Measurements from ENCODE around the gene FBRS. TPM values are rescaled to one million over a fixed set of nuclear protein-coding genes. Genes with fewer than 3 reads are reported as not detected.

FBRS gene
- total RNA-seq (18.5 and 22.9 TPM in 2 replicates), polyA plus RNA-seq (22.1 and 25.5 TPM in 2 replicates)

DNA sequence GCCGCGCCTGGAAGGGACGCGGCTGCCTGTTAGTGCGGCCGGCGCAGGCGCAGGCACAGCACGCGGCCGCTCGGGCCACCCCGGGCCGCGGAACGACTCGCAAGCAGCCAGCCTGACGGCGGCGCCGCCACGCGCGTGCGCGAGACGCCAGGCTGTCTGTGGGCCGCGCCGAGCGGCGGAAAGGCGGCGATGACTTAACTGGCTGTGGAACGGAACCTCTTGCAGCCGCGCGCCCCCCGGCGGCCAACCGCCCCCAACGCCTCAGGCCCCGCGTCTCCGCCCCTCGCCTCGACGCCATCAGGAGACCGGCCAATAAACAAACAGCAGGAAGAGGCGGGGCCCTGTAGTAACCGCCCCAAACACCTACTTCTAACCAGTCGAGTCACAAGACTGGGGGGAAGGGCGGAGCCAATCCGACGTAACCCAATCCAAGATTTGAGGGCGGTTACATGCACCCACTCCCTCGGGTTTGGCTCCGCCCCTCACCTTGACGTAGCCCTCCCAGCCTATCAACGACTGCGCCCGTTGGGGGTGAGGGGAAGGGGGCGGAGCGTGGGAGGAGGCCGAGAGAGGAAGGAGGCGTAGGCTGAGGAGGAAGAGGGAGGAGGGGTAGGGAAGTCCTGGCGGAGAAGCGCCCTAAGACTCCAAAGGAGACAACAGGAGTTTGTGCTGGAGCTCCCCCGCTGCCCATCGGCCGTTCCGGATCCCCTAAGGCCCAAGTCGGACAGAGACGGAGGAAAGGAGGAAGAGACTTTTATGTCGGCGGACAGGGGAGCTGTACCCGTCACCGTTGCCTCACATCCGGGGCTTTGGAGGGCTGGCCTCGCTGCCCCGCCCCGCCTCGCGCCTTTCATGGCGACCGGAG lies at the start of gene FBRS:
TSS of gene FBRS (plus strand) at position 566 of the 865 bp plus-strand sequence. CDS start 1,088 bp downstream, outside the sequence.
- Histone ChIP-seq H3K27ac (peak within 1 kb of the TSS; percentile 95), H3K9me3 (ENCODE audit: low read depth) (no peaks in the 10 kb centered on the region), H2AFZ (peak within 1 kb of the TSS; percentile 8), H3K4me2 (peak within 1 kb of the TSS; percentile 82), H3K79me2 (peaks cover 36% of the 10 kb centered on the region), H3K4me1 (ENCODE audit: insufficient read depth) (peaks cover 25% of the 10 kb centered on the region), H3K36me3 (replicated peaks; ENCODE audit: insufficient read depth, low read depth) (no peaks in the 10 kb centered on the region), H3K4me3 (peak within 1 kb of the TSS; percentile 20), H3K27me3 (no peaks in the 10 kb centered on the region), H4K20me1 (ENCODE audit: insufficient read depth, poor library complexity, severe bottlenecking) (peaks cover 33% of the 10 kb centered on the region), H3K9me2 (replicated peaks; ENCODE audit: insufficient read depth) (no peaks in the 10 kb centered on the region)
- TF ChIP-seq CTCF (IDR thresholded peaks at IDR 0.05; ENCODE audit: poor library complexity) (peak; percentile 93), EZH2 (IDR thresholded peaks at IDR 0.05; ENCODE audit: borderline replicate concordance) (no peak), EZH2phosphoT487 (IDR thresholded peaks at IDR 0.05; ENCODE audit: low read depth, severe bottlenecking, unreplicated experiment) (no peak)
- peak; percentile 100 for DNase-seq (ENCODE audit: low spot score)
- WGBS (ENCODE audit: low lambda C conversion rate, missing lambda C conversion rate) = under 1% methylated on average over 65 of the region's 86 CpGs

- peak overlapping the region; percentile 90 for H3K4me3 ChIP-seq
- H3K36me3 ChIP-seq (replicated peaks; ENCODE audit: insufficient read depth, low read depth) = no peaks in the 10 kb centered on the region
- H3K9me3 ChIP-seq (ENCODE audit: low read depth) = no peaks in the 10 kb centered on the region
- WGBS (ENCODE audit: low lambda C conversion rate, missing lambda C conversion rate) = 15% methylated on average over 39 of the region's 40 CpGs
- DNase-seq (ENCODE audit: low spot score) = peak; percentile 69
- H3K79me2 ChIP-seq = peaks cover 23% of the 10 kb centered on the region
- no peaks in the 10 kb centered on the region for H4K20me1 ChIP-seq (ENCODE audit: insufficient read depth, poor library complexity, severe bottlenecking)
- no peak for TF ChIP-seq EZH2 (IDR thresholded peaks at IDR 0.05; ENCODE audit: borderline replicate concordance)
- no peak for TF ChIP-seq EZH2phosphoT487 (IDR thresholded peaks at IDR 0.05; ENCODE audit: low read depth, severe bottlenecking, unreplicated experiment)
- no peak for TF ChIP-seq CTCF (IDR thresholded peaks at IDR 0.05; ENCODE audit: poor library complexity)
- H3K4me1 ChIP-seq (ENCODE audit: insufficient read depth) = peaks cover 4% of the 10 kb centered on the region
- H2AFZ ChIP-seq = peak overlapping the region; percentile 97
- H3K4me2 ChIP-seq = peak overlapping the region; percentile 90
- H3K27ac ChIP-seq = peak overlapping the region; percentile 97
- H3K9me2 ChIP-seq (replicated peaks; ENCODE audit: insufficient read depth) = no peaks in the 10 kb centered on the region
- H3K27me3 ChIP-seq = no peaks in the 10 kb centered on the region
Measured at GRCh38 chr16:30609002-30609925, 49.0 kb upstream of the FBRS start.

- H2AFZ ChIP-seq = peak within 1 kb of the TSS; percentile 97
- 2% methylated on average over 63 of the region's 63 CpGs for WGBS (ENCODE audit: low lambda C conversion rate, missing lambda C conversion rate)
- TF ChIP-seq EZH2phosphoT487 (IDR thresholded peaks at IDR 0.05; ENCODE audit: low read depth, severe bottlenecking, unreplicated experiment) (no peak), CTCF (IDR thresholded peaks at IDR 0.05; ENCODE audit: poor library complexity) (no peak), EZH2 (IDR thresholded peaks at IDR 0.05; ENCODE audit: borderline replicate concordance) (no peak)
Measured at GRCh38 chr16:30609926-30610839, 48.0 kb upstream of the FBRS start, which contains the start of gene ZNF689. Gene ZNF689 (minus strand): TSS chr16:30610389. CDS start chr16:30610041, 348 bp downstream.

More at GRCh38 chr16:30609926-30610839, 48.0 kb upstream of the FBRS start, which contains the start of gene ZNF689:
- Histone ChIP-seq H3K36me3 (replicated peaks; ENCODE audit: insufficient read depth, low read depth) (no peaks in the 10 kb centered on the region), H3K4me3 (peak within 1 kb of the TSS; percentile 90), H3K4me2 (peak within 1 kb of the TSS; percentile 90), H3K9me3 (ENCODE audit: low read depth) (no peaks in the 10 kb centered on the region), H4K20me1 (ENCODE audit: insufficient read depth, poor library complexity, severe bottlenecking) (no peaks in the 10 kb centered on the region), H3K27me3 (no peaks in the 10 kb centered on the region), H3K4me1 (ENCODE audit: insufficient read depth) (peaks cover 4% of the 10 kb centered on the region), H3K9me2 (replicated peaks; ENCODE audit: insufficient read depth) (no peaks in the 10 kb centered on the region), H3K79me2 (peaks cover 23% of the 10 kb centered on the region), H3K27ac (peak within 1 kb of the TSS; percentile 97)
- DNase-seq (ENCODE audit: low spot score) = peak; percentile 97
